Stimulated activated memory B cell treated with anti-CD40 and anti-IgM and Interleukin-4, amounts not matched to agents 10 μg/mL and 1 μg/mL and 100 μg/mL, for 72 hours (primary cell): Measurements from ENCODE around the gene MYH10.
A peak's percentile ranks its signal among the peaks of the same experiment; 100 is the strongest.

Experiments
- ATAC-seq: fragments of 150-1000 bp; cut with Tn5 transposase; 2 replicates; pipeline ENCODE4 v1.10.0; 2021
- H3K27ac Mint-ChIP-seq: one replicate; pipeline ENCODE4 v1.8.0; 2022; ENCODE audit warnings: mild to moderate bottlenecking, mixed read lengths
- H3K27me3 Mint-ChIP-seq: one replicate; pipeline ENCODE4 v1.8.0; 2022; ENCODE audit warnings: mixed read lengths
- H3K36me3 Mint-ChIP-seq: one replicate; pipeline ENCODE4 v1.8.0; 2022; ENCODE audit warnings: mixed read lengths
- H3K4me1 Mint-ChIP-seq: one replicate; pipeline ENCODE4 v1.8.0; 2022; ENCODE audit warnings: mixed read lengths
- H3K4me3 Mint-ChIP-seq: one replicate; pipeline ENCODE4 v1.8.0; 2022; ENCODE audit warnings: mild to moderate bottlenecking, moderate library complexity, mixed read lengths
- H3K9me3 Mint-ChIP-seq: one replicate; pipeline ENCODE4 v1.8.0; 2022; ENCODE audit warnings: mixed read lengths

The MYH10 gene

GRCh38 chr17:8436169-8436843, 194.2 kb downstream of the MYH10 start:
- Mint-ChIP-seq H3K27ac (peak overlapping the region; percentile 97), H3K4me3 (peak overlapping the region; percentile 92), H3K36me3 (peaks cover 6% of the 10 kb centered on the region), H3K9me3 (no peaks in the 10 kb centered on the region), H3K27me3 (no peaks in the 10 kb centered on the region), H3K4me1 (peaks cover 31% of the 10 kb centered on the region)
- peak; percentile 83 for ATAC-seq

GRCh38 chr17:8435245-8436168, 195.0 kb downstream of the MYH10 start, which contains the start of gene NDEL1:
Gene NDEL1 (plus strand): TSS chr17:8435884. CDS start chr17:8444272, 8,388 bp downstream.
- ATAC-seq, result peak; percentile 99
- H3K27me3 Mint-ChIP-seq, result no peaks in the 10 kb centered on the region
- H3K27ac Mint-ChIP-seq, result peak within 1 kb of the TSS; percentile 97
- peaks cover 23% of the 10 kb centered on the region for H3K4me1 Mint-ChIP-seq
- no peaks in the 10 kb centered on the region for H3K9me3 Mint-ChIP-seq
- peak within 1 kb of the TSS; percentile 92 for H3K4me3 Mint-ChIP-seq
- H3K36me3 Mint-ChIP-seq, result no peaks in the 10 kb centered on the region

- no peaks in the 10 kb centered on the region for H3K36me3 Mint-ChIP-seq
- no peak for ATAC-seq
- H3K4me1 Mint-ChIP-seq, result peaks cover 5% of the 10 kb centered on the region
- H3K27me3 Mint-ChIP-seq, result peaks cover 13% of the 10 kb centered on the region
- H3K27ac Mint-ChIP-seq, result no peak overlapping the region
- H3K4me3 Mint-ChIP-seq, result no peak overlapping the region
- H3K9me3 Mint-ChIP-seq, result no peaks in the 10 kb centered on the region
These were observed 199.6 kb downstream of the MYH10 start for GRCh38 chr17:8430966-8431365.

GRCh38 chr17:8426802-8427201, 203.7 kb downstream of the MYH10 start:
- Mint-ChIP-seq H3K27me3 (peaks cover 43% of the 10 kb centered on the region), H3K36me3 (no peaks in the 10 kb centered on the region), H3K27ac (no peak overlapping the region), H3K4me1 (no peaks in the 10 kb centered on the region), H3K9me3 (no peaks in the 10 kb centered on the region), H3K4me3 (no peak overlapping the region)
- ATAC-seq, result no peak

GRCh38 chr17:8426094-8426720, 204.3 kb downstream of the MYH10 start:
- Mint-ChIP-seq H3K4me3 (no peak overlapping the region), H3K36me3 (no peaks in the 10 kb centered on the region), H3K9me3 (no peaks in the 10 kb centered on the region), H3K27me3 (peaks cover 48% of the 10 kb centered on the region), H3K27ac (no peak overlapping the region), H3K4me1 (no peaks in the 10 kb centered on the region)
- ATAC-seq, result no peak
